GM10248 (cell line): ENCODE data around the gene HMG20B.

Experiments
- CTCF ChIA-PET: fragments of 300-600 bp; sonication (Branson Sonifier 250); formaldehyde crosslinking; extraction: SDS; loops from one replicate; lab custom pipeline; 2021; ENCODE audit warnings: antibody characterized with exemption; lab: Yijun Ruan, JAX
- POLR2A ChIA-PET: fragments of 350-650 bp; sonication (Branson Sonifier 250); formaldehyde crosslinking; extraction: SDS; loops from one replicate; lab custom pipeline; 2020; ENCODE audit warnings: antibody characterized with exemption; lab: Yijun Ruan, JAX
- DNase-seq: peaks from one replicate; pipeline ENCODE4 v3.0.0; 2012; ENCODE audit errors: extremely low spot score
- CTCF ChIP-seq: IDR thresholded peaks from 2 replicates; pipeline ENCODE4 v1.5.1; 2012; ENCODE audit warnings: mild to moderate bottlenecking, low read depth; ENCODE audit errors: extremely low read depth, missing control alignments, control extremely low read depth

Gene HMG20B

DNA sequence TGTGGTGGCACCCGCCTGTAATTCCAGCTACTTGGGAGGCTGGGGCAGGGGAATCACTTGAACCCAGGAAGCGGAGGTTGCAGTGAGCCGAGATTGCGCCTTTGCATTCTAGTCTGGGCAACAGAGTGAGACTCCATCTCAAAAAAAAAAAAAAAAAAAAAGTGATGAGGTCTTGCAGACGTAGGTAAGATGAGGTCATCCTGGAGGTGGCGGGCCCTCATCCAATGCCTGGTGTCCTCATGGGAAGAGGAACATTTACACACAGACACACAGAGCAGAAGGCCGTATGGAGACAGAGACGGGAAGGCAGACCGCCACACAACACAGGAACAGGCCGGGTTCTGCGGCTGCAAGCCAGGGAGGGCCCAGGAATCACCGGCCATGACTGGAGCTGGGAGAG lies 49.5 kb downstream of the HMG20B start:
- no peak for DNase-seq
- no peak for TF ChIP-seq CTCF
- POLR2A ChIA-PET: interaction anchor here (0.5 kb wide), 1 partner anchor 68 kb away, joined by 5 read pairs; no protein-coding TSS in a partner anchor
- CTCF ChIA-PET: interaction anchor here (1.0 to 1.2 kb wide), 2 partner anchors 19 to 78 kb away, joined by 3 to 6 read pairs; no protein-coding TSS in a partner anchor

GRCh38 chr19:3623716-3624115 lies 51.0 kb downstream of the HMG20B start:
- TF ChIP-seq CTCF: no peak
- CTCF ChIA-PET: interaction anchor here (0.9 to 2.6 kb wide), 2 partner anchors 15 to 32 kb away, joined by 3 to 8 read pairs; no protein-coding TSS in a partner anchor
- POLR2A ChIA-PET: no interaction called here
- no peak for DNase-seq

DNA sequence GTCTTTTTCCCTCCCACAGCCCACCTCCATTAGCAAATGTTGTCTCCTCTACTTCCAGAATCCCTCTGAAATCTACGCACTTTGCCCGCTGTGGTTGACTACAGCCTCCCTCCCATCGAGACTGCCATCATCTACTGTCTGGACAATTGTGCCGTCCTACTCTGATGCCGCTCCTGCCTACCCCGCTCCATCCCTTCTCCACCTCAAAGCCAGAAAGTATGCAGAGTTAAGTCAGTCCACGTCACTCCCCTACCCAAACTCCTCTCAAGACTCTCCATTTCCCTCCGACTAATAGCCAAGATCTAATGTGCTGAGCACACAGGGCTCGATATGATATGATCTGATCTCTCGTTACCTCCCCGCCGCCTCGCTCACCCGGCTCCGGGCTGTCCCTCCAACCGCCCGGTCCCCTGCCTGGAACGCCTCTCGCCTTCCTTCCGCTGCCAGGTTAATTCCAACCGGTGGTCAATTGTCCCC lies 53.3 kb downstream of the HMG20B start:
- no peak for TF ChIP-seq CTCF
- DNase-seq: no peak
- ChIA-PET CTCF (interaction anchor here (1.3 to 2.6 kb wide), 2 partner anchors 18 to 82 kb away, joined by 3 to 8 read pairs; no protein-coding TSS in a partner anchor), POLR2A (interaction anchor here (0.6 kb wide), 1 partner anchor 757 kb away, joined by 4 read pairs; no protein-coding TSS in a partner anchor)

DNA sequence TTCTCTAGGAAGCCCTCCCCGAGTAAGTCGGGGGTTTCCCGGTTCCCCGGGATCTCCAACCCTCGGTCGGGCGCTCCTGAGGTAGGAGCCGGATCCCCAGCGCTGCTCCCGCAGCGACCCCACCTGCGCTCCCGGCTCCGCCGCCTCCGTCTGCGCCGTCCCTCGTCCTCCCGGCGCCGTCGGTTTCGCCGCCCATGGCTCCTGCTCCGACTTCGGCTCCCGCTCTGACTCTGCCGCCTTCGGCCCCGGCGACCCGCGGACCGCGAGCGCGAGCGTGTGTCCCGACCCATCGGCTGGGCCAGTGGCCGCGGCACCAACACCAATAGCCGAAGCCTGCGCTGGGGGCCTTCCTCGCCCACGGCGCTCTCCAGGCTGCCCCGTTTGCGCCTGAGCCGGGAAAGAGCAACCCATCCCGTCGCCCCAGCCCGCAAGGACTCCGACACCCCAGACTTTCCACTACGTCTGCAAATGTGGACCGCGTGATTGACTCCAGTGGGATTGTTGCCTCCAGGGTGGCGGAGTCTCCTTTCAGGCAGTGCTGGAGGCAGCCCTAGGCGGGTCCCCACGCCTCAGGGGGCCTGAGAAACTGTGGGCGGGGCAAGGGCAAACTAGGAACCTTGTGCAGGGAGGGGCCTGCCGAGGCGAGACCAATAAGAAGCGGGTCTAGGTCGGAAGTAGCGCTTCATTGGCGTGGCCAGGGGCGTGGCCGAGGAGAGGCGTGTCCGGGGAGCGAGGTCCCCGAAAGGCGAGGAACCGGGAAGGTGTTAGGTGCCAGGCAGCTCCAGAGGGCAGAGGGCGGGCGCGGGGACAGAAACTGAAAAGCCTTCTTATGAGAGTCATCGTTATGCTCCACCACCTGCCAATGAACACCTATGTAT lies 54.0 kb downstream of the HMG20B start, which contains the start of gene CACTIN:
TSS of gene CACTIN (minus strand) at position 318 of the 878 bp plus-strand sequence. CDS start at position 290, 28 bp downstream.
- POLR2A ChIA-PET: interaction anchor here (0.6 kb wide), 1 partner anchor 264 kb away, joined by 3 read pairs; no protein-coding TSS in a partner anchor
- no peak for TF ChIP-seq CTCF
- peak; percentile 100 for DNase-seq
- CTCF ChIA-PET: interaction anchor here (1.9 kb wide), 1 partner anchor 82 kb away, joined by 7 read pairs; no protein-coding TSS in a partner anchor

DNA sequence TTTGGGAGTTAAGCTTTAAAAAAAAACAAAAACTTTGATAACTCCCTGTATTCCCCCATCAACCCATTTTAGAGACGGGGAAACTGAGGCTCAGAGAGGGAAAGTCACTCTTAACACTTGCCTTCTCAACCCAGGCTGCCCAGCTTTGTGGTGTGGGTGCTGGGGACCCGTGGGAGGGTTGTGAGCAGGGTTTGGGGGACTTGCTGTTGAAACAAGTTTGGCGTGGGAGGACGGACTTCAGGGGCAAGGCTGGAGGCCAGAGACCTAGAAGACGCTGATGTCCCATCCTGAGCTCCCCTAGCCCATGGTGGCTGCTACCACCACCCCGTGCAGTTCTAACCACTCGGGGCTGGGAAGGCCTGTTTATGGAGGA lies 54.6 kb downstream of the HMG20B start:
- CTCF ChIA-PET: interaction anchor here (1.6 to 1.9 kb wide), 2 partner anchors 71 to 83 kb away, joined by 3 to 7 read pairs; no protein-coding TSS in a partner anchor
- no peak for TF ChIP-seq CTCF
- POLR2A ChIA-PET: interaction anchor here (0.6 kb wide), 1 partner anchor 263 kb away, joined by 3 read pairs; no protein-coding TSS in a partner anchor
- DNase-seq: no peak
